Loucy (cell line): ENCODE results near the gene FZD4.

Source experiments
- H2AFZ ChIP-seq: fragments of 200-600 bp; sonication (generic); 2 replicates; pipeline ENCODE4 v1.6.0; 2016; ENCODE audit warnings: antibody characterized with exemption, mild to moderate bottlenecking, low read length, moderate library complexity
- H3F3A ChIP-seq: fragments of 200-600 bp; 2 replicates; pipeline ENCODE4 v1.6.0; 2016; ENCODE audit warnings: antibody characterized with exemption, low read depth, mild to moderate bottlenecking
- H3K27me3 ChIP-seq: fragments of 200-600 bp; sonication (generic); 2 replicates; pipeline ENCODE4 v1.6.1; 2014; ENCODE audit warnings: low read length, mild to moderate bottlenecking; ENCODE audit not compliant: insufficient read depth, poor library complexity, severe bottlenecking
- H3K36me3 ChIP-seq: fragments of 200-600 bp; sonication (generic); 2 replicates; pipeline ENCODE4 v1.6.1; 2016; ENCODE audit warnings: low read length; ENCODE audit not compliant: insufficient read depth
- H3K4me1 ChIP-seq: fragments of 200-600 bp; sonication (generic); 2 replicates; pipeline ENCODE4 v1.5.1; 2014; ENCODE audit warnings: low read length, mild to moderate bottlenecking; ENCODE audit not compliant: insufficient read depth, poor library complexity, severe bottlenecking
- H3K4me2 ChIP-seq: fragments of 200-600 bp; sonication (generic); 2 replicates; pipeline ENCODE4 v1.6.0; 2014; ENCODE audit warnings: antibody characterized with exemption, low read length, low read depth, mild to moderate bottlenecking; ENCODE audit not compliant: poor library complexity, severe bottlenecking
- H3K4me3 ChIP-seq: fragments of 200-600 bp; sonication (generic); 2 replicates; pipeline ENCODE4 v1.5.1; 2014; ENCODE audit warnings: low read length, mild to moderate bottlenecking, mixed read lengths; ENCODE audit not compliant: poor library complexity, severe bottlenecking
- H3K79me2 ChIP-seq: fragments of 200-600 bp; sonication (generic); 2 replicates; pipeline ENCODE4 v1.6.1; 2014; ENCODE audit warnings: low read length; ENCODE audit not compliant: insufficient read depth
- H3K9ac ChIP-seq: fragments of 200-600 bp; sonication (generic); 2 replicates; pipeline ENCODE4 v1.6.0; 2014; ENCODE audit warnings: mild to moderate bottlenecking, low read depth, low read length, moderate library complexity; ENCODE audit not compliant: poor library complexity, severe bottlenecking
- H3K9me2 ChIP-seq: fragments of 200-600 bp; sonication (generic); replicated peaks from 2 replicates; pipeline ENCODE4 v1.6.1; 2016; ENCODE audit warnings: low read depth, low read length, mixed read lengths
- H3K9me3 ChIP-seq: fragments of 200-600 bp; sonication (generic); 2 replicates; pipeline ENCODE4 v1.6.1; 2014; ENCODE audit warnings: mild to moderate bottlenecking, antibody characterized with exemption, low read length, low read depth; ENCODE audit not compliant: insufficient read depth
- H4K20me1 ChIP-seq: fragments of 200-600 bp; sonication (generic); 2 replicates; pipeline ENCODE4 v1.6.0; 2014; ENCODE audit warnings: antibody characterized with exemption, low read length, mild to moderate bottlenecking; ENCODE audit not compliant: insufficient read depth, poor library complexity, severe bottlenecking
- EZH2phosphoT487 ChIP-seq: fragments of 200-600 bp; IDR thresholded peaks from 2 replicates; pipeline ENCODE4 v1.6.1; 2018; ENCODE audit warnings: antibody characterized with exemption, mild to moderate bottlenecking, moderate library complexity, borderline replicate concordance
- TF ChIP-seq, protein P1 (sequence below): fragments of 200-600 bp; sonication (generic); conservative IDR thresholded peaks from 2 replicates; pipeline ENCODE4 v1.5.1; 2014; ENCODE audit warnings: mild to moderate bottlenecking, antibody characterized with exemption, low read length

The FZD4 gene

DNA sequence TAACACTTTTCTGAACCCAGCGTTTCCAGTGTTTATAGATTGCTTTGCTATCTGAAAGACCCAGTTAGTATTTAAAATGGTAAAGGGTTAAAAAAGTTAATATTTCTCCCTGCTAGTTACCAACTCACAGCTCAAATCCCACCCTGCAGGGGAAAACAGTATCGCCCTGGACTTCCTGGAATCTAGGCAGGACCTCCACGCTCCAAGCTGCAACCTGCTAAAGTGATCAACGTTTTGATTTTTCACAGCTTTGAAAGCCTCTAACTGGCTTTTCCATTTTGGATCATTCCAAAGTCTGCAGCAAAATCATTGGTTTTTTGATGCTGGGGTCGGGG is 4.6 kb downstream of the FZD4 start:
- Histone ChIP-seq H3K4me2 (no peak overlapping the region), H3K9me2 (no peaks in the 10 kb centered on the region), H4K20me1 (no peaks in the 10 kb centered on the region), H3K9ac (no peak overlapping the region), H3K79me2 (no peaks in the 10 kb centered on the region), H3K4me3 (no peak overlapping the region), H3K9me3 (no peaks in the 10 kb centered on the region), H3F3A (no peaks in the 10 kb centered on the region), H3K4me1 (no peaks in the 10 kb centered on the region), H3K36me3 (no peaks in the 10 kb centered on the region), H2AFZ (no peak overlapping the region), H3K27me3 (no peaks in the 10 kb centered on the region)
- no peak for TF ChIP-seq EZH2phosphoT487
- TF ChIP-seq, protein P1, sequence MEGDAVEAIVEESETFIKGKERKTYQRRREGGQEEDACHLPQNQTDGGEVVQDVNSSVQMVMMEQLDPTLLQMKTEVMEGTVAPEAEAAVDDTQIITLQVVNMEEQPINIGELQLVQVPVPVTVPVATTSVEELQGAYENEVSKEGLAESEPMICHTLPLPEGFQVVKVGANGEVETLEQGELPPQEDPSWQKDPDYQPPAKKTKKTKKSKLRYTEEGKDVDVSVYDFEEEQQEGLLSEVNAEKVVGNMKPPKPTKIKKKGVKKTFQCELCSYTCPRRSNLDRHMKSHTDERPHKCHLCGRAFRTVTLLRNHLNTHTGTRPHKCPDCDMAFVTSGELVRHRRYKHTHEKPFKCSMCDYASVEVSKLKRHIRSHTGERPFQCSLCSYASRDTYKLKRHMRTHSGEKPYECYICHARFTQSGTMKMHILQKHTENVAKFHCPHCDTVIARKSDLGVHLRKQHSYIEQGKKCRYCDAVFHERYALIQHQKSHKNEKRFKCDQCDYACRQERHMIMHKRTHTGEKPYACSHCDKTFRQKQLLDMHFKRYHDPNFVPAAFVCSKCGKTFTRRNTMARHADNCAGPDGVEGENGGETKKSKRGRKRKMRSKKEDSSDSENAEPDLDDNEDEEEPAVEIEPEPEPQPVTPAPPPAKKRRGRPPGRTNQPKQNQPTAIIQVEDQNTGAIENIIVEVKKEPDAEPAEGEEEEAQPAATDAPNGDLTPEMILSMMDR: no peak

DNA sequence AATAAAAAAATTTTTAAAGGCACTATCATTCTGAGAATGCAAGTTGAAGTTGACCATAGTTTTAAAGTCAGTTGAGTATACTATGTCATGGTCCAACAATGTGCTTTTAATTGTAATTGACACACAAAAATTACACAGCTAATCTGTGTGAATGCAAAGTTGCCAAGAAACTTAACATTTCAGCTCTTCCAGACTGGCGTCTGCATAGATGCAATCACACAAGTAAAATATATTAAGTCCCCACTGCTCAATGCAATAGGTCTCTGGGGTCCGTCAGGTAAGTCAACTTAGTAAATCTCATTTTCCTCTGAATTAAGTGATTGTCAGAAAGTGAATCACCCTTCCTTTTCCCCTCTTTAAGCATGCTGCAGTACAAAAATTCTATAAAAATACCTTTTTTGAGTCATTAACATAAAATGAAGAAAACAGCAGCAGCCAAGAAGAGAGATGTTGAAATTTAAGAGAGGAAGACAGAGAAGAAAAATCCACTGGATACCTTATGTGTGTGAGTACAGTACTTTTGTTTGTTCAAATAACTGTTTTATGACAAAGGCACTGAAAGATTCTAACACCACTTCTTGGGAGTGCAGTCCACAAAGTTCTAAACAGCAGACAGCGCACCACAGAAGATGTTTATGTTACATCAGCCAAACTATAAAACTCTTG is 5.1 kb downstream of the FZD4 start:
- TF ChIP-seq, protein P1: no peak
- TF ChIP-seq EZH2phosphoT487: no peak
- Histone ChIP-seq H3K4me2 (no peak overlapping the region), H3K4me1 (no peaks in the 10 kb centered on the region), H3K79me2 (no peaks in the 10 kb centered on the region), H2AFZ (no peak overlapping the region), H3K4me3 (no peak overlapping the region), H3K9me3 (no peaks in the 10 kb centered on the region), H4K20me1 (no peaks in the 10 kb centered on the region), H3K27me3 (no peaks in the 10 kb centered on the region), H3F3A (no peaks in the 10 kb centered on the region), H3K9ac (no peak overlapping the region), H3K9me2 (no peaks in the 10 kb centered on the region), H3K36me3 (no peaks in the 10 kb centered on the region)

DNA sequence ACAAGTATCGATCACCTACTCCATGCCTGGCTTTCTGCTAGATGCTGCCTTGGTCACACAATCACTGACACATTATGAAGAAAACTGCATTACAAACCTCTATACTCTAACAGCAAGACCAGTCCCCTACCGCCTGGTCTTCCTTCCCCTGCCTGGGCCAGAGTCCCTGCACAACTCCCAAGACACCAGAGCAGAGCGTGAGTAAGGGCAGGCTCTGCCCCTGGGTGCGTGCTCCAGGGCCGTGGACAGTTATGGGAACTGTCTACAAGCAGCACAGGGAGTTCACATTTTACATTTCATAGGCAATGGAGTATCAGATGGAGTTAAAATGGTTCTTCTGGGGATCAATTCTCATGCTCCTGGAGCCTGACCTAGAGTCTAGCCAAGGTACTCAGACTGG is 6.5 kb downstream of the FZD4 start:
- Histone ChIP-seq H4K20me1 (no peaks in the 10 kb centered on the region), H3K79me2 (no peaks in the 10 kb centered on the region), H2AFZ (no peak overlapping the region), H3K9ac (no peak overlapping the region), H3K27me3 (no peaks in the 10 kb centered on the region), H3K4me3 (no peak overlapping the region), H3K4me2 (no peak overlapping the region), H3K4me1 (no peaks in the 10 kb centered on the region), H3K9me2 (no peaks in the 10 kb centered on the region), H3K36me3 (no peaks in the 10 kb centered on the region), H3K9me3 (no peaks in the 10 kb centered on the region), H3F3A (no peaks in the 10 kb centered on the region)
- TF ChIP-seq, protein P1: no peak
- TF ChIP-seq EZH2phosphoT487: no peak
